Activated gamma-delta T cell treated with anti-CD3 and anti-CD28 coated beads, Interleukin-2, amount 50 U/mL, for 16 hours (primary cell): Measurements from ENCODE around the gene TBC1D19.
"Not testable (repeated sequence)": the region's sequence is repeated elsewhere in the genome, so short reads cannot be mapped to it uniquely, and the experiment has no call there.

ENCODE experiments used
- DNase-seq: peaks from one replicate; pipeline ENCODE4 v3.0.0-alpha.2; 2020; ENCODE audit warnings: low read depth

The TBC1D19 gene

DNA sequence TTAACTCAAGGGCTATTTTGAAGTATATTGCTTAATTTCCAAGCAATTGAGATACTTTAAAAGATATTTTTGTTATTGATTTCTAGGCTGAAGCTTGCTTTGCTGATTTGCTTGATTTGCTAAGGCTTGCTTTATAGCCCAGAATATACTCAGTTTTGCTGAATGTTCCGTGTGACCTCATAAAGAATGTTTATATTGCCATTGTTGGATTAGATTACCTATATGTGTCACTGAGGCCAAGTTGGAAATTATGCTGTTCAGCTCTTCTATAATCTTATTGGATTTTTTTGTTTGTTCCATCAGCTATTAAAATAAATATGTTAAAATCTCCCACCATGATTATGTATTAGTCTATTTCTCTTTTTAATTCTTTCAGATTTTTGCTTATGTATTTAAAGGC lies 13.0 kb downstream of the TBC1D19 start:
- DNase-seq = no peak

DNA sequence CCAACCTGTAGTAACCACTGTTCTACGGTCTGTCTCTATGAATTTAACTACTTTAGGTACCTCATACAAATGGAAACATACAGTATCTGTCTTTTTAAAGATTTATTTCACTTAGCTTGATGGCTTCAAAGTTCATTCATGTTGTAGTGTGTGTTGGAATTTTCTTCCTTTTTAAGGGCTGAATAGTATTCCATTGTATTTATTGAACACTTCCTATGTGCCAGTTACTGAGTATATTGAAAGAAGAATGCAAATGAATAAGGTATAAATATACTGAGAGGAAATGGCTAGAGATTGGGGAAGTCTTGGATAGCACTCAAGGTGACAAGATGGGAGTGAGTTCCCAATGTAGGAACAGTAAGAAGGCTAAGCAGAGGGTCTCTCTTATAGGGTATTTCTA lies 17.3 kb downstream of the TBC1D19 start:
- DNase-seq = no peak

DNA sequence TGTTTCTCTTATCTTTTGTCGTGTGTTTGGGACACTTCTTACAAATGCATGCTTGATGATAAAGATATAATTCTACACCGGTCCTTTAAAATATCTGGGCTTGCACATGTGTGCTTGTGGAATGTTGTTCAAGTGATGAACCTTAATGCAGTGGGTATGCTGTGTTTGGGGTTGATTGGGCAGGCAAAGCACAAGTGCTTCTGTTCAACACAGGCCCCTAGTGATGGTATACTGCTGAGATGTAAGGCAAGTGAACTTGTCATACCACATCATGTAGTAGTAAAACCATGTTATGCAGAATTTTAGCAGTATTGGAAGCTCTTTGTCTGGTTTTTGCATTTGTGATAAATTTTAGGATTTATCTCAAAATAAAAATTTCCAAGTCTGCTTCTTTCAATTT lies 23.9 kb downstream of the TBC1D19 start:
- DNase-seq = no peak

DNA sequence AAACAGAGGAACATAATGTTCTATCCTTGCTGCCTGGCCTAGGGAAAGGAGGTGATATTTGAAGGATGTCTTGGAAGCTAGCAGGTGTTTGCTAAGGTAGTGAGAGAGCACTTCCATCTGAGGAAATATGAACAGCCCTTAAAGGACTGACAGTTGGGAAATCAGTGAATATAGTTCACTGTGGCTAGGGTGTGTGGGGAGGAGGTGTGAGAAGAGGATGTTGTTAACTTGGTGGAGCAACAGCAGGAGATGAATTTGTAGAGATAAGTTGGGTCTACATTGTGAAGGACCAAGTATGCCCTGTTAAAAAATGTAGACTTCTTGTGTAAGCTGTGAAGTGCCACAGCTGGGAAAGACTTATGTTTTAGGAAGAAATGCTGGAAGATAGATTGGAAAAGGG lies 25.5 kb downstream of the TBC1D19 start:
- no peak for DNase-seq

DNA sequence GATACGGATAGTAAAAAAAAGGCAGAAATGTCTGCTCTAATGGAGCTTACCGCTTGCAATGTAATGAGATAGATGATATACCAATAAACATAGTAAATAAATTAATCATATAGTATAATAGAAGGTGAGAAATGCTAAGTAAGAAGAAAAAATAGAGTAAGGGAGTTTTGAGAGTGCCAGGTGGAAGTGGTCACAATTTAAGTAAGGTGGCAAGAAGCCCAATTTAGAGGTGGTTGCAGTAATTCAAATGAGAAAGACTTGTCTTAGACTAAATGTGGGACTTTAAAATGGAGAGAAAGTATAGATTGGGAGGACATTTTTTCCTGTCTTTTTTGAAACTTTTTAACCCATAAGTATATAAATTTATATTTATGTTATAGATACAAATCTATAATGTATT lies 26.0 kb downstream of the TBC1D19 start:
- DNase-seq = no peak

DNA sequence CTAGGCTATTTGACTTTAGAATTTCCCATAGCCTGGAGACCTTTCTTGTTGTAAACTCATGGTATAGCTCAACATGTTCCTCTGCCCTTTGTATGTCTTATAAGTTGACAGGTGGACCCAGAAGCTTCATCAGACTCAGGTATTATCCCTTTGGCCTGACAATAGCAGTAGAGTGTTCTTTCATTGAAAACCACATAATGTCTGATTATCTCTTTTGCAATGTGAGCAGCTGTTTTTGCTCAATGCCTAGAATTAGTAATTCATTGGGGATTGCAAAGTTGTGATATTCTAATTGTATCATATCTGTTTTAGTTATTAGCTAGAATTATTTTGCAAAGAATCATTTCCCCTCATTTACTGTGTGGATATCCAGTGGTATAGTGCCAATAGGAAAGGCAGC lies 27.5 kb downstream of the TBC1D19 start:
- no peak for DNase-seq

DNA sequence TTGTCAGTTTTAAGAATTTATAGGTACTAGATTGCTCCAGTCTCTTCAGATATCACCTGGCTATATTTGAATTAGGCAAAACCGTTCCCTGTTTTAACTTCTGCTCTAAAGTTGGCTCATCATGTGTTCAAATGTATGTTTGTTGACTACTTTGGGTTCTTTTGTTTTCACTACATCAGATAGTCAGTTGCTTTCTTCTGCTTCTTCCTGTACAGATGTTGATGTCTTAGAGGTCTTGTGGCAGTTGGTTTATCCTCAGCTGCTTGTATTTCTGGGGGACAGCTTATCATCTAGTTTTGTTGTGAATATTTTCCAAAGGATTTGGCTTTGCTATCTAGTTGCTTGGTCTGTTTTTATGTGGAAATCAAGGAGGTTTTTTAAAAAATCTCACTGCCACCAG lies 28.0 kb downstream of the TBC1D19 start:
- DNase-seq = no peak

DNA sequence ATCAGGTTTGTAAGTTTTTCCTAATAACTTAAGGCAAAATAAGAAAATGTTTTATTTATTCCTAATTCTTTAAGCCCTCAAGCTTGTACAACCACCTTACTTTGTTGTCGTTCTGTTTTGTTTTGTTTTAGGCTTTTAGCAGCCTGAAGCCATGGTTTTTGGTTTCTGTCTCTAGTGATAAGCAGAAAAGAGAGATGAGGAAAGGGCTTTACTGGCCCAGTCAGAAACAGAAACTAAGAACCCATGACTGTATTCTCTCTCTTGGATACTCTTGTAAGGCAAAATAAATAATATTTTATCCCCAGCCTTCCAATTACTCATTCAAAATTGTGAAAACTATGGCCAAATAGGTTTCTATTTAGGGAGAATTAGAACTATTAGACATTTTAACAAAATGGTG lies 29.4 kb downstream of the TBC1D19 start:
- no peak for DNase-seq

DNA sequence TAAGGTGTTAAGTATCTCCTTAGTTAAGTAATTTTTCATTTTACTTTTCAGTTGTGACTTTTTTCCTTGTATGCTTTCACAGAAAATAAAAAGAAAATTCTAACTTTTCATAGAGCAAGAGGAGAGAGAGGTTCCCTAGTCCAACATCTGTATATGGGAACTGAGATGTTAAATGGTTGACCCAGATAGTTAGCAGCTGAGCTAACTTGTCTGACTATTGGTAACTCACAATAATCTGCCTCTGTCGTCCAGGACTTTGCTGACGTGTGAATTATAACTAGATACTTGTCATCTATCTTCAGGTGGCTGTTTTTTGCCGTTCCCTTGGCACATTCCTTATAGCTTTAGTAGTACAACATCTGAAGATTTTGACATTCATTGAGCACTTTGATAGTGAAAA lies 29.9 kb downstream of the TBC1D19 start:
- no peak for DNase-seq

DNA sequence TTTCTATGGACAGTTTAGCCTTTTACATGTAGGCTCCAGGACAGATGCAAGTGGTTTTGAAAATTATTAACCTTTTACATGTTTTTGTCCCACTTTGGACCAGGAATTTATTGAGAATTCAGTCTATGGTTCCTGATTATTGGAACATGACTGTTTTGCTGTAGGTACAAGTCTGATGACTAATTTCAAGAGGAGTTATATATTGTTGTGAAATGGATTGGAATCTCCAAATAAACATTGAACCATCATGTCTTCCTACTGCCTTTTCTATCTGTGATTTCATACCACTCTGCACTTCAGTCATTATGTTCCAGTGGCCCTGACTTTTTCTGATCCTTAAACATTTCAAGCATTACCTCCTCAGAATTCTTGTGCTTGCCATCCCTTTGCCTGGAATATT lies 35.9 kb downstream of the TBC1D19 start:
- no peak for DNase-seq

DNA sequence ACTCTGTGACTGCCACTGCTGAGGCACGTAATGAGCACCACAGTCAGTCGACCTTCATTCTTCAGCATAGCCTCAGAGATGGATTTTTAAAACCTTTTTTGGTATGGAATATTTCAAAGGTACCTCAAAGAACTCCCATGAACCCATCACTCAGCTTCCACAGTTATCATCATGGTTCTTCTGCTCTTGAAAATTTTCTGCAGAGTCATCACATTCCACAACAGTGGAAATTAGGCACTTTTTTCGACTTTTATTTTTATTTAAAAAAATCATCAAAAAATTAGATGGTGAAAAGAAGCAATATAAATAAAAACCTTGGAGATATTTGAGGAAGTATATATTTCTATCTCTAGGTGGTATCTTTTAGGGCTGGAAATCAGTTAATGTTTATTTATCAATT lies 37.5 kb downstream of the TBC1D19 start:
- DNase-seq = no peak

DNA sequence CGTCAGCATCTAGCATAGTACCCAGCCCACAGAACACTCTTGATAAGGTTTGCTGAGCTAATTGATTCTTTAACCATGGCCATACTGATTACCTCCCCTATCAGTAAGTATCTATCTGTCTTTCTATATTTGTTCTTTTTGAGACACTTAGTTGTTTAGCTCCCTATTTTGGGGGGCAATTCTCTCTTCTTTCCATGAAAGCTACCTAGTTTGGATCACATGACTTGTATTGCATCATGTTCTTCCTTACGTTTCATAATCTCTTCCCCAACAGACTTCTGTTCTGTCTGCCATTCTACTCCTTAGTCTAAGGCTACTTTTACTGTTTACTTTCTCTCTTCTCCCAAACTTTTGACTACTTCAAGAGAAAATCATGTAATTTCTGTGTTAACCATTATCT lies 39.0 kb downstream of the TBC1D19 start:
- DNase-seq = no peak

DNA sequence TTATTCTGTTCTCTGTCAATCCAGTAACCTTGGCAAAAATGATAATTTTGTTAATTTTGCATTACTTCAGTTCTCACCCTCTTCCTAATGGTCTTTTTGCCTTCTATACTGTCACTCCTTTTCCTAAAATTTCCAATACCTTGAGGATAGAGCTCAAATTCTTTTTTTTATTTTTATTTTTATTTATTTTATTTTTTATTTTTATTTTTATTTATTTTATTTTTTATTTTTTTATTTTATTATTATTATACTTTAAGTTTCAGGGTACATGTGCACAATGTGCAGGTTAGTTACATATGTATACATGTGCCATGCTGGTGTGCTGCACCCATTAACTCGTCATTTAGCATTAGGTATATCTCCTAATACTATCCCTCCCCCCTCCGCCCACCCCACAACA lies 42.8 kb downstream of the TBC1D19 start:
- not testable (repeated sequence) for DNase-seq

DNA sequence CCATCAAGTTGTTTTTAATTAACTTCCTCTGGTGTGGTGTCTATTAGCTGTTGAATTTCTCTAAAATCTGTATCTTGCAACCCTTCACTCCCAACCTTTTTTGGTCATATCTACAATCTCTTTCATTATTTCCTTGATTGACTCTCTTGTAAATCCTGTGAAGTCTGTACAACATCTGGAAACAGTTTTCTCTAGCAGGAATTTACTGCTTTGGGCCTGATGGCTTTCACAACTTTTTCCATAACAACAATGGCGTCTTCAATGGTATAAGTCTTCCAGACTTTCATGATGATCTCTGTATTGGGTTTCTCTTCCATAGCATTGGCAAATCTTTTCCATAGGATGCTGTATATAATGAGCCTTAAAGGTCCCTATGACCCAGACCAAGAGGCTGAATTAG lies 49.0 kb downstream of the TBC1D19 start:
- no peak for DNase-seq

DNA sequence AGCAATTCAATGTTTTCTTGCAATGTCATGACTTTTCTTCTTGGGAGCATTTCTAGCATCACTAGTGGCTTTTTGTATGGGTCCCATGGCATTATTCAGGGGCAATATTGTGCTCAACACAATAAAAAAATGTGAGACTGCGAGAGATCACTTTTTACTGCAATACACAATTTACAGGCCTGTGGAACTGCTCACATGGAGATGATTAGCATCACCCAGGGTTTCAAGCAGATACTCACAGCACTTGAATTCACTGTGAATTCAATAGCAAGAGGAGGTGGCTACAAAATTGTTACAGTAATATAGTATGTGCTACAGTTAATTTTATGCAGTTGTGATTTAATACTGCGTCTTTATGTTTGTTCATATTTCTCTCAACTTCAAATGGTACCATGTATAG lies 50.4 kb downstream of the TBC1D19 start:
- no peak for DNase-seq

DNA sequence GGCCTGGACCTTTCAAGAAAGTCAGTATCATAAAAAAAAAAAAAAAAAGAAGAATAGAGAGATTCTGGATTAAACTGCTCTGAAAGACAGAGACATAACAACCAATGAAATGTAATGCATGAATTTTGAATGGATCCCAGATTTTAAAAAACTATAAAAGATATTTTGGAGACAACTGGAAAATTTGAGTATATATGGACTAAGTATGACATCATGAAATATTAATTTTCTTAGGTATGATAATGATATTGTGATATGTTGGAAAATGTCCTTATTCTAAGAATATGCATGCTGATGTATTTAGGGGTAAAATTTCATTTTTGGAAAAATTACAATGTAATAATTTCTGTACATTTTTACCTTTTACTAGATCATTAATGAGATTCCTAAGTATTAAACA lies 52.6 kb downstream of the TBC1D19 start:
- DNase-seq = no peak

DNA sequence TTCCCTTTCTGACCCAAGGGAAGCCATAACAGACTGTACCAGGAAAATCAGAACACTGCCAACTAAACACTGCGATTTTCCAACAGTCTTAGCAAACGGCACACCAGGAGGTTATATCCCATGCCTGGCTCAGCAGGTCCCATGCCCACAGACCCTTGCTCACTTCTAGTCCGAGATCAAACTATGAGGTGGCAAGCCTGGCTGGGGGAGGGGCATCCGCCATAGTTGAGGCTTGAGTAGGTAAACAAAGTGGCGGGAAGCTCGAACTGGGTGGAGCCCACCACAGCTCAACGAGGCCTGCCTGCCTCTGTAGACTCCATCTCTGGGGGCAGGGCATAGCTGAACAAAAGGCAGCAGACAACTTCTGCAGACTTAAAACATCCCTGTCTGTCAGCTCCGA lies 56.8 kb downstream of the TBC1D19 start:
- DNase-seq = not testable (repeated sequence)

DNA sequence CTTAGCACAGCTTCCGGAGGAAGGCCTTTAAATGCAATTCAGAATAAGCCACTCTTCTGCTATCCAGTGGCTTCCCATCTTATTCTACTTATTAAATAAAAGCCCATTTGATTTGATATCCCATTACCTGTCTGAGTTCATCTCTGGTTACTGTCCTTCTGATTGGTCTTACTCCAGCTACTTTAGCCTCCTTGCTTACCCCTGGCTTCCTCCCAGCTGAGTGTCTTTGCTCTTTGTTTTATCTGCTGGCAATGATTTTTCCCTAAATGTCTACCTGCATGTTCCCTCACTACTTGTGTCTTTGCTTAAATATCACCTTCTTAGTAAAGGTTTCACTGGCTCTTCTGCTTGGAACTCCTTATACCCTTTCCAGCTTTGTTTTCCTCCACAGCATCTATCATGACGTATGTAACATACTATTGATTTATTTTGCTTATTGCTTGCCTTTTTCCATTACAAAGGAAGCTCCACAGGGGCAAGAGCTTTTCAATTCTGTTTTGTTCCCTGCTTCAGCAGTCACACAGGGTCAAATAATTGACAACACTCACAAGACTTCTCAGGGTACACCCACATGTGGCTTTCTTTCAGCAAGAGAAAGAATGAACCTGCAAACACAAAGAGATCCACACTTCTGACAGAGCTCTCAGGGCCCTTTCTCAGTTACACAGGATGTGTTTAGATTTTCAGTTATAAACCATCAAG lies 63.8 kb downstream of the TBC1D19 start:
- DNase-seq = no peak

DNA sequence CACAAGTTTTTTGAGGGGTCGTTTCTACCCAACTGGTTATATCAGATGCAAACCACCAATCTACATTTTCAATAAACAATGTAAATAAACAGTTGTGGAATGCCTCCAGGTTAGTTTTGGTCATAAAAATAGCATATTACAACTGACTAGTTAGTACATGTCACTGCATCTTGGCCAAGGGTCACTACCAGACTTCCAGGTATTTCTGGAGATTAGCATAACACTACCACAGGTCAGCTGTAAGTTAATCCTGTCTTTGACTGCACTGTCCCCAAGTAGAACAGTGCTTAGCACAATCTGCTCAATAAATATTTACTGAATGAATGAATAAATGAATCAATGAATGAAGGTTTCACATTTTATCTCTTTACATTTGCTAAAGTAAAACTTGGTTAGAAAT lies 64.4 kb downstream of the TBC1D19 start:
- DNase-seq = no peak

DNA sequence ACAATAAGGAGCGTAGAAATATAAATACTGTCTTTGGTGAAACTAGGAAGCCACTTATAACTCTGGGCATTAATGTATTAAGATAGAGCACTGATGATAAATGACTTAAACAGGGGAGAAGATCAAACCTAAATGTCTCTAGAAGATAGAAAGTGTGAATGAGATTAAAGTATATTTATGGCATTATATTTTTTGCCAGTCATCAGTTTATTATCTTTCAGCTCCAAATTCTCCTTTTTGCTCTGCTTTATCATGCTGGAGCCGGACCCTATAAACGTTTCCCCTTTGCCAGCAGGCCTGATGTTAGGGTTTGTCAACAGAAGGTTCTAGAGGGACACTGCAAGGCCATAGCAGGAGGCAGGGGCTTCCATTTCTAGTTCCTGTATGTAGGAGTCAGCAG lies 76.4 kb downstream of the TBC1D19 start:
- no peak for DNase-seq

DNA sequence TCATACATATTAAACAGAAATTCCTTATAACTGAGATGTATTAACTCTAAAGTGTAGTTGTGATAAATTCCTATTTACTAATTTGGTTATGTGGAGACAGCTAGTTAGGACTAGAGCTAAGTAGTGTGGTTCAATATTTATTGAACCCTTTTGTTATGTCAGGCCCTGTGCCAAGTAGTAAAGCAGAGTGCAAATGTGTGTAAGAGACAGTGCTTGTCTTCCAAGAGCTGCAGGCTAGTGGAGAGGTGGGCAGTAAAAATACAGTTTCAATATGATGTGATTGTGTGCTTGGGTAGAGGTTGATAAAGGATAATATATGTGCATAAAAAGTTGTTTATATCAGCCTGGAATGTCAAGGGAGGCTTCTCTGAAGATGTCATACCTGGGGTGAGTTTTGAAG lies 80.0 kb downstream of the TBC1D19 start:
- DNase-seq = no peak

DNA sequence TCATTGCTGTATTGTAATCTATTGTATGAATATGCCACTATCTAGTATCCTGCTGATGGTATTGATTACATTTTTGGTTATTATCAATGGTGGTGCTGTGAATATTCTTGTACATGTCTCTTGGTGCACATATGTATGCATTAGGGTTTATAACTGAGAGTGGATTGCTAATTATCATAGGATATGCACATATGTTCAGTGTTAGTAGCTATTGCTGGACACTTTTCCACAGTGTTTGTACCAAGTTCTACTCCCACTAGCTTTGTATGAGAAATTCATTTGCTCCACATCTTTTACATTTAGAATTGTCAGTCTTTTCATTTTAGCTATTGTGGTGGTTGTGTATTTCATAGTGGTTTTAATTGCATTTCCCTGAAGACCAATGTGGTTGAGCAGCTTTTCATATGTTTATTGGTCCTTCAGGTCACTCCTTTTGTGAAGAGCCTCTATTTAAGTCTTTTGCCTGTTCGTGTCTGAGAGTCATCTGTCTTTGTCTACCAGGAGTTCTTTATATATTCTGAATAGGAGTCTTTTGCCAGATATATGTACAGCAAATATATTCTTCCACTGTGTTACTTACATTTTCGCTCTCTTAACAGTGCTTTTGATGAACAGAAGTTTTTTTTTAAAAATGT lies 87.1 kb downstream of the TBC1D19 start:
- no peak for DNase-seq

DNA sequence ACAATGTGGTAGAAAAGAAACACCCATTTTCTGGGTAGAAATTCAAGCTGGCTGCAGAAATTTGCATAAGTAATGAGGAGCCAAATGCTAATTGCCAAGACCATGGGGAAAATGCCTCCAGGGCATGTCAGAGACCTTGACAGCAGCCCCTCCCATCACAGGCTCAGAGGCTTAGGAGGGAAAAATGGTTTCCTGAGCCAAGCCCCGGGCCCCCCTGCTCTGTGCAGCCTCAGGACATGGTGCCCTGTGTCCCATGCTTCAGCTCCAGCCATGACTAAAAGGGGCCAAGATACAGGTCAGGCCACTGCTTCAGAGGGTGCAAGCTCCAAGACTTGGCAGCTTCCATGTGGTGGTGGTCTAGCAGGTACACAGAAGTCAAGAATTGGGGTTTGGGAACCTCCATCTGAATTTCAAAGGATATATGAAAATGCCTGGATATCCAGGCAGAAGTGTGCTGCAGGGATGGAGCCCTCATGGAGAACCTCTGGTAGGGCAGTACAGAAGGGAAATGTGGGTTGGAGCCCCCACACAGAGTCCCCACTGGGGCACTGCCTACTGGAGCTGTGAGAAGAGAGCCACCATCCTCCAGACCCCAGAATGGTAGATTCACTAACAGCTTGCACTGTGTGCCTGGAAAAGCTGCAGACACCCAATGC lies 95.3 kb downstream of the TBC1D19 start:
- not testable (repeated sequence) for DNase-seq

DNA sequence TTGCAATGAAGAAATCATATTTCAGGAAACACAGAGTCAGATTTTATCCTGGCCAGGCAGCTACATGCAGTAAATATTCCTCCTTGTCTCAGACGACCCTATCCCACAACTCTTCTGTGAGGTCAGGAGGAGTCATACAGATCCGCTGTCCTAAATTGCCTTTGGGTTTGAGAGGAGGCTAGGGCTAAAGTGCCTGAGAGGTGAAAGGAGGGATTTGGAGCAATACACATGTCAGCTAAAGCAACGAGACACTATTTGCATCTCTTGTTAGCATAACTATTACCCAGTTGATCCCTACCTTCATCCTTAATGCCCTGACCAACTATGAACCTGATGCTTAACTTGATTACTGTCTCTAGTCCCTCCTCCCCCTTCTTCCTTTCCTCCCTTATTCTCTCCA lies 98.6 kb downstream of the TBC1D19 start:
- no peak for DNase-seq
